BJ (cell line): Measurements from ENCODE around the gene RAB3GAP1. TPM values are rescaled to one million over a fixed set of nuclear protein-coding genes. Genes with fewer than 3 reads are reported as not detected.
"Not testable (repeated sequence)": the region's sequence is repeated elsewhere in the genome, so short reads cannot be mapped to it uniquely, and the experiment has no call there.

Experiments
- CTCF ChIA-PET: fragments of 350-600 bp; formaldehyde crosslinking; extraction: SDS; loops from one replicate; lab custom pipeline; 2021; ENCODE audit warnings: antibody characterized with exemption, inconsistent platforms; lab: Yijun Ruan, JAX
- POLR2A ChIA-PET: fragments of 300-600 bp; sonication (Branson Sonifier 250); formaldehyde crosslinking; extraction: SDS; loops from one replicate; lab custom pipeline; 2021; ENCODE audit warnings: antibody characterized with exemption; lab: Charles Lee
- DNase-seq: peaks from one replicate; pipeline ENCODE4 v3.0.0-alpha.2; 2011; ENCODE audit warnings: low read depth
- H3K27me3 ChIP-seq: 2 replicates; pipeline ENCODE4 v1.6.0; 2011; ENCODE audit warnings: low read length; ENCODE audit not compliant: control insufficient read depth, insufficient read depth
- H3K36me3 ChIP-seq: 2 replicates; pipeline ENCODE4 v1.5.1; 2011; ENCODE audit warnings: low read length; ENCODE audit not compliant: control insufficient read depth, insufficient read depth
- H3K4me3 ChIP-seq: 2 replicates; pipeline ENCODE4 v1.5.1; 2011; ENCODE audit warnings: low read depth, mild to moderate bottlenecking, control low read depth, low read length
- CTCF ChIP-seq: IDR thresholded peaks from 2 replicates; pipeline ENCODE4 v1.5.1; 2011; ENCODE audit warnings: low read depth, mild to moderate bottlenecking, control low read depth, inconsistent platforms, low read length, moderate library complexity; ENCODE audit not compliant: insufficient read depth
- polyA plus RNA-seq: library from polyadenylated mRNA; depleted of rRNA; stranded (reverse); fragments of >200 nt; gene quantifications from 2 replicates; pipeline ENCODE4 v1.2.3, GENCODE V29; 2011

Gene RAB3GAP1
- polyA plus RNA-seq, 1 experiment: 22.4 TPM

DNA sequence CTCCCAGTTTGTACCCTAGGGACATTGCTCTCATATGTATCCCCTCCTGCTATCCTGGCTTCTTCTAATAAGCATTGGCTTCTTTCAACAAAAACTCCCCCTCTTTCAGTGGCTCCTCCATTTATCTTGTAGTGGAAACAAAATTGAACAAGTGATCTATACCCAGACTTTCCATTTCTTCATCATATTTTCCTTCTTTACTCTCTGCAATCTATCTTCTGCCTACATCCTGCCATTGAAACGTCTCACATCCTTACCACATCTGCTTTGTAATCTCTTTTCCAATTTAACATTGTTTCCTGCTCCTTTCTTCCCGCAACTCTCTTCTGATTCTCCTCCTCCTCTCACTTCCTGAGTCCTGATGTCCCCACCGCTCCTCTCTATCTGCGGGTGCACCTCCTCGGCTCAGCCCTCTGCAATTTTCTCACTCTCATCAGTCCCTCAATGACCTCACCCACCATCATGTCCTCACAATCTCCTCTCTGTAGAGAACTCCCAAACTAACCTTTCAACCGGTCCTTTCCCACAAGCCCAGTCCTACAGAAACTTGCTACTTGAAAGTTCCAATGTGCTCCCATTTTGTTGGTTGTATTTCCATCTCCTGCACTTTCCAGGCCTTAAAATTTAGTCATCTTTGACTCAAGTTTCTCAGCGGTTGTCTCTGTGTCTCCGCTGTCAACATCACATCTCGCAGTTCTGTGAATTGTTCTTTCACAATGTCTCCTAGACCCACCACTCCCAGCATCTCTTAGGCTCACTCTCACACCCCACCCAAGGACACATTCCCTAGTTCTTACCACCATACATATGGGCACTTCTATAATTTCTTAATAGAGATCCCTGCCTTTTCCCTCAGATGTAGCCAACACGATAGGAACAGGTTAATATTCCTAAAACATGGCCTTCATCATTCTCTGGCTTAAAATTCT lies 28.9 kb upstream of the RAB3GAP1 start:
- TF ChIP-seq CTCF: no peak
- ChIA-PET CTCF (interaction anchor here (1.3 kb wide), 1 partner anchor 9 kb away, joined by 4 read pairs; no protein-coding TSS in a partner anchor), POLR2A (no interaction called here)
- no peak for DNase-seq
- no peaks in the 10 kb centered on the region for H3K27me3 ChIP-seq
- H3K36me3 ChIP-seq: no peaks in the 10 kb centered on the region
- H3K4me3 ChIP-seq: no peak overlapping the region

DNA sequence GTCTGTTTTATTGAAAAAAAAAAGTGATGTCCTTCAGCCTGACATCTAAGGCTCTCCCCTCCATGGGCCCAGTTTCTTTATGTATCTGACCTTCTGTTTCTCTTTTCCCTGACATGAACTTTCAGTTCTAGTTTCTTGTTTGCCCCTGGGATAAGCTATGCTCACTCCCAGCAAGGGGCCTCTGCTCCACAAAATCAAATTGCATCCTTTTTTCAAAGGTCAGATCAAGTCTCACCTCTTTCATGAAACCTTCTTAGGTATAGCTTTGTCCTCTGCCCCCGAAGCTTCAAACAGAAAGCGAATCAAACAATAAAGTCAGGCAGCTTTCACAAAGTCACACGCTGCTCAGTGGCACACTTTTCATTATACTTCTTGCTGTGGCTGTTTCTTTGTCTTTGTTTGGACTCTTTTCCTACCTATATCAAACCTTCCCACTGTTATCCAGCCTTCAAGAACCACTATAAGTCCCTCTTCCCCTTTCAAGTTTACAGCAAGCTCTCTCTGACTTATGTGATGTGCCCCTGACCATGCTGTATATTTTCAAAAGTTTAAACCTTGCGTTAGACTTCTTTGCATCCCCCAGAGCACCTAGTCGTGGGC lies 28.1 kb upstream of the RAB3GAP1 start:
- POLR2A ChIA-PET: no interaction called here
- H3K36me3 ChIP-seq: no peaks in the 10 kb centered on the region
- DNase-seq: no peak
- no peak overlapping the region for H3K4me3 ChIP-seq
- TF ChIP-seq CTCF: no peak
- CTCF ChIA-PET: interaction anchor here (1.3 kb wide), 1 partner anchor 10 kb away, joined by 4 read pairs; no protein-coding TSS in a partner anchor
- no peaks in the 10 kb centered on the region for H3K27me3 ChIP-seq

- TF ChIP-seq CTCF: no peak
- ChIA-PET CTCF (no interaction called here), POLR2A (no interaction called here)
- DNase-seq: no peak
- H3K36me3 ChIP-seq: no peaks in the 10 kb centered on the region
- no peaks in the 10 kb centered on the region for H3K27me3 ChIP-seq
- no peak overlapping the region for H3K4me3 ChIP-seq
Measured at GRCh38 chr2:135029481-135030134, 22.5 kb upstream of the RAB3GAP1 start.

DNA sequence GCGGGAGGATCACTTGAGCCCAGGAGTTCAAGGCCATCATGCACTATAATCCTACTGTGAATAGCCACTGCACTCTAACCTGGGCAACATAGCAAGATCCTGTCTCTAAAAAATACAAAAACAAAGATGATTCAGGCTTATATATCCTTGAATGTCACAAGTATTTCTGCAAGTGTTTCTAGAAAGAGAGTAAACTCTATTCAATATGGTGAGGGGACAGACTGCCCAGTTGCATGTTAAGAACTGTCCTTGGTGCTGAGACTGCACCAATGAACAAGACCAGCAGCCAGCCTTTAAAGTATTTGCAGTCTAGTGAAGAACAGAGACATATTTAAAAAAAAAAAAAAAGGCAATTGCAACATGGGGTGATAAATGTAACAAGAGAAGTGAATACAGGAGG lies 21.3 kb upstream of the RAB3GAP1 start:
- no peaks in the 10 kb centered on the region for H3K36me3 ChIP-seq
- POLR2A ChIA-PET: no interaction called here
- H3K4me3 ChIP-seq: no peak overlapping the region
- DNase-seq: no peak
- no peaks in the 10 kb centered on the region for H3K27me3 ChIP-seq
- no peak for TF ChIP-seq CTCF
- CTCF ChIA-PET: no interaction called here

GRCh38 chr2:135033216-135033615 lies 18.9 kb upstream of the RAB3GAP1 start:
- CTCF ChIA-PET, DNase-seq, H3K36me3 ChIP-seq, POLR2A ChIA-PET, H3K27me3 ChIP-seq, H3K4me3 ChIP-seq: not testable (repeated sequence)
